GM12872 (cell line): ENCODE data around the gene CREB5.

Source experiments
- CTCF ChIP-seq: IDR thresholded peaks from 3 replicates; pipeline ENCODE4 v1.5.1; 2011; ENCODE audit warnings: low read depth, mild to moderate bottlenecking, low read length, moderate library complexity; ENCODE audit not compliant: insufficient read depth

Gene CREB5

GRCh38 chr7:28685242-28685643 is 272.9 kb downstream of the CREB5 start:
- no peak for TF ChIP-seq CTCF

GRCh38 chr7:28685644-28686417 is 273.5 kb downstream of the CREB5 start:
- no peak for TF ChIP-seq CTCF

GRCh38 chr7:28686418-28686800 is 274.1 kb downstream of the CREB5 start:
- no peak for TF ChIP-seq CTCF

- TF ChIP-seq CTCF: no peak
Observed at GRCh38 chr7:28687537-28687936, 275.2 kb downstream of the CREB5 start.

GRCh38 chr7:28688174-28688573 is 275.9 kb downstream of the CREB5 start:
- TF ChIP-seq CTCF: no peak

GRCh38 chr7:28688651-28689050 is 276.3 kb downstream of the CREB5 start:
- TF ChIP-seq CTCF: no peak

GRCh38 chr7:28695300-28696295 is 283.3 kb downstream of the CREB5 start:
- TF ChIP-seq CTCF: no peak
